DLD1 (cell line): ENCODE measurements around the gene NBEA.
"Not testable (repeated sequence)": the region's sequence is repeated elsewhere in the genome, so short reads cannot be mapped to it uniquely, and the experiment has no call there.

Source experiments
- in situ Hi-C: cut with HindIII; loops from 2 replicates; pipeline ENCODE4 v1.10.0; 2017; ENCODE audit warnings: low sequenced_read_pairs

The NBEA gene

GRCh38 chr13:35630551-35631275, 688.6 kb downstream of the NBEA start:
- in situ Hi-C loops: no loop called here

- in situ Hi-C loops: no loop called here
Measured at GRCh38 chr13:35631666-35632065, 689.6 kb downstream of the NBEA start.

- in situ Hi-C loops: no loop called here
Measured at GRCh38 chr13:35643625-35644024, 701.6 kb downstream of the NBEA start.

DNA sequence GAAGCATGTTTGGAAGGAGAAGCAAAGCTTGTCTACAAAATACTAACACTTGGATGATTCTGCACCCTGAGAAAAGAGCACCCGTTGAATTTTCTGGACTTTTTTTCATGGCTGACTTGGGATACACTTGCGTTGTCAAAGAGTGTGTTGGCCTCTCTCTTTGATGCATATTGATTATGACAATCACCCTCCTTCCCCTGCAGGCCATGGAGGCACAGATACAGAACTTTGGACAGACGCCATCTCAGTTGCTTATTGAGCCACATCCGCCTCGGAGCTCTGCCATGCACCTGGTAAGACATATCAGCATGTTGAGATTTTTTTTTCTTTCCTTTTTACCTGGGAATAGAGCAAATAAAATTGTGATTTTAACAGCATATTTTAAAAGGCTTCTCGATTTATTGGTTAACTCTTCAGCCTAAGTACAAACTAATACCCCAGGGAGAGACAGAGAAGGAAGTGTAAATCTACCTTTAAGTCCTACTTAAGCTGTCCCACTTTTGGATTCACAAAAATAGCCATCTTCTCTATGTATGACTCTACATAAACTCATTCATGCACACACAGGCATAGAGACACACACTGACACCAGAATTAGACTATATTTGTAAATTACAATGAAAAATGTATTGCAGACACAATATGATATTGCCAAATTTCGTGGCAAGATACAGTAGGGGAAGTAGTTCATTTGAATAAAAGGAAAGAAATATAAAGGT, 704.1 kb downstream of the NBEA start:
- in situ Hi-C loops: no loop called here

DNA sequence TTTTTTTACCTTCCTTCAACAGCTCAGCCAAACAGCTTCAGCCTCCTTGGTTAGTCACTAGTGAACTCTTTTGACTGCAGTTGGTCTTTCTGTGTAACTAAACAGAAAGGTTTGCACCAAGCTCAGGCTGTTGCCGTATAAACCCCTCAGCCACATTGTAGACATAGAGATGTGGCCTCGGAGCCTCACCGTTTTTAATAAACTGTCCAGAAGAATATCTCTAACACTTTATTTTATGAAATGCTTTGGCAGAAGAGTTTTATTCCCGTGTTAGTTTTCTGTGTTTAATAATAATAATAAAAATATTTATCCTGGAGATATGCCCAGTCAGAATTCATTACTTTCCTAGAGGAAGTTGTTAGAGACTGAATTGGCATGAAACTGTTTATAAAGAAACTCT, 706.1 kb downstream of the NBEA start:
- in situ Hi-C loops: no loop called here

- in situ Hi-C loops: no loop called here
Measured at GRCh38 chr13:35649162-35649561, 707.1 kb downstream of the NBEA start.

GRCh38 chr13:35659796-35660195, 717.7 kb downstream of the NBEA start:
- in situ Hi-C loops: no loop called here

DNA sequence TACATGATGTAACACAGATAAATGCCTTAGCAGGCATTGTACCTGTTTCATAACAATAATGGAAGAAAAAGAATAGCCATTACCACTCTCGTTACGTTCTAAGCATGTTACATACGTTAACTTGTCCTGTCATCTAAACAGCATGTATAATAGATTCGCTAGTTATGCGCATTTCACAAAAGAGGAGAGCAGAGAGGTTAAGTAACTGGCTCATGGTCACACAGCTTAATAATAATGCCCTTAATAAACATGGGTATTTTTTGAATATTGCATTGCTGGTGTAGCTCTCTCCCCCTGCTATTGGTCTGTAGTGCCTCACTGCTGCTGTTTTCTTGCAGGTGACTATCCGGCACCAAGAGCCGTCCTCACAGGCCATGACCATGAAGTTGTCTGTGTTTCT, 722.7 kb downstream of the NBEA start:
- in situ Hi-C loops: no loop called here

DNA sequence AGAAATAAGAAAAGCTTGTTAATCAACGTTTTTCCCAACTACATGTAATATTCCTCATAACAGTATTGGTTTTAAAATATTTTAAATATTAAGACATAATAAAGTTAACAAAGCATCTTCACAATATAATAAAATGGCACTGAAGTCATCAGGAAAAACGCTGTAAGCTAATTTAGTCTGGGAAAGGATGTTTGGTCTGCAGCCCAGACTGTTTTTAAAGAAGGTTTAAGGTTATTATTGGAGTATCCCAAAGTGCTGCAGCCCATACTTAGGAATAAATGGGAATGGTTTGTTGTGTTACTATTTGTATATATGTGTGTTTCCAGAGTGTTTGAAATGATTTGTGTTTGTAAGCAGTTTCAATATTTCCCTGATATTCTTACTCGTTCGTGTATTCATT, 727.3 kb downstream of the NBEA start:
- in situ Hi-C loops: no loop called here

- in situ Hi-C loops: no loop called here
Measured at GRCh38 chr13:35672611-35673010, 730.5 kb downstream of the NBEA start.

GRCh38 chr13:35675651-35676050, 733.6 kb downstream of the NBEA start:
- in situ Hi-C loops: no loop called here

- in situ Hi-C loops: not testable (repeated sequence)
Measured at GRCh38 chr13:35677863-35678262, 735.8 kb downstream of the NBEA start.

DNA sequence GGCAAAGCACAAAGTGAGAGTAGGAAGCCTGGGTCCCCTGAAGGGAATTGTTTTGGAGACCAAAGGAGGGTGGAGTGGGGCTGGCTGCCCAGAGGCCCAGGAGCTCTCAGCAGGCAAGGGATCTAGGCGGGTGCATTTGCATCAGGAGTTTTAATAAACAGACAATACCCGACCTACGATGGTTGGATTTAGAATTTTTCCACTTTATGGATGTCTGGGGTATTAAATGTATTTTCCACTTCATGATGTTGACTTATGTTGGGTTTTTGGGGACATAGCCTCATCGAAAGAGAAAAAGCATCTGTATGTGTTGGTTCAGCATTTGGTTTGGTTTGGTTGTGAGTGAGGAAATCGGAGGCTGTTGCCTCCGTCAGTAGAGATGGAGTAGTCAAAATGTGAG, 739.6 kb downstream of the NBEA start:
- in situ Hi-C loops: no loop called here

- in situ Hi-C loops: no loop called here
Measured at GRCh38 chr13:35684432-35684831, 742.4 kb downstream of the NBEA start.

DNA sequence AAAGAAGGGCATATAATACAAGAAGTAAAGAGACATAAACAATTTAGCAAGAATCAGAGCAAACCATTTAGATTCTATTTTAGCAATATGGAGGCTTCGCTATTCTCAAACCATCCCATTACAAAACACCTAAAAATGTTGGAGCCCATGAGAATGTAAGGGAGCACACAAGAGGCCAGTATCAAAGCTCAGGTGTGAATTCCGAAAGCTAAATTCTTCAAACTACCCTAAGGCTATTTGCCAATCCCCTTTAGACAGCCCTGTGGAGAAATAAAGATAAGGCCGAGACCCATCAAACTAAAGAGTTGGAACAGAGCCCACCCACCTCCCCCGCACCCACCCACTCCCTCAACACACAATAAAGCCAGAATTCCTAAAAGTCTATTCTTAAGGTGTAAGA, 745.3 kb downstream of the NBEA start:
- in situ Hi-C loops: no loop called here

GRCh38 chr13:35690581-35691207, 748.6 kb downstream of the NBEA start:
- in situ Hi-C loops: no loop called here

GRCh38 chr13:35693134-35693784, 751.2 kb downstream of the NBEA start:
- in situ Hi-C loops: no loop called here

- in situ Hi-C loops: no loop called here
Measured at GRCh38 chr13:35694031-35694430, 752.0 kb downstream of the NBEA start.

DNA sequence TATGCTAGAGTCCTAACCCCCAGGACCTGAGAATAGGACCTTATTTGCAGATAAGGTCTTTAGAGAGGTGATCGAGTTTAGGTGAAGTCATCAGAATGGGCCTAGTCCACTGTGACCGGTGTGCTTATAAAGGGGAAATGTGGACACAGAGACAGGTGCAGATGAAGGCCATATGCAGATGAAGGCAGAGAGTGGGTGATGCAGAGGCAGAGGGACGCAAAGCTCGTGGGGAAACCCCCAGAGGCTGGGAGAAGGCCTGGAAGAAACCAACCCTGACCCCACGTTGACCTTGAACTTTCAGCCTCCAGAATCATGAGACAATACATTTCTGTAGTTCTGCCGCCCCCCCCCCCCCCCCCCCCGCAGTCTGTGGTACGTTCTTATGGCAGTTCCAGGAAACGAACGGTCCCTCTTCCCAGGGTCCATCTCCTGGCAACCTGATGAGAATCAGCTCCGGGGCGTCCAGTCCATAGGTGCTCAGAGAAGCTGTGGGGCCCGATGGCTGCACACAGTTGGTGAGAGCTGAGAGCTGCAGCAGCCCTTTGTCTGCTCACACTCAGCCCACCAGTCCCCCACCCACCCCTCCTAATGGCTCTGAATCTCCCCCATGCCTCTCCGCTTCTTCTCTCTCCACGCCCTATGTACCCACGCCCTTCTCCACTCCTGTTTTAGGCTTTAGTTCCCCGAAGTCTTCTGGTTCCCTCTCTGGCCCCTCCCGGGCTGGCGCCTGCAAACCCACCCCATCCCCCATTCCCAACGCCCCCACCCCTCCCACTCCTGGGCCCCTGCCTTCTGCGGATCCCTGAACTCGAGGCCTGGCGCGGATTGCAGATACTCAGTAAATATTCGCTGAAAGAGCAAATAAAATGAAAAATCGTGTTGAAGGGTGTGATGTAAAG, 752.7 kb downstream of the NBEA start:
- in situ Hi-C loops: no loop called here

GRCh38 chr13:35695448-35695770, 753.3 kb downstream of the NBEA start:
- in situ Hi-C loops: no loop called here
